ENCODE measurements around the gene ARHGAP24. TPM values are rescaled to one million over a fixed set of nuclear protein-coding genes. Genes with fewer than 3 reads are reported as not detected.

ARHGAP24 gene
- 48.6 TPM for total RNA-seq
- long read RNA-seq, full-length matches to known transcripts, result 7 of 51 reads
- long read RNA-seq, partial matches to known transcripts, result 15 of 51 reads
- long read RNA-seq, other reads (novel, unspliced or antisense), result 29 of 51 reads

GRCh38 chr4:85474818-85475630 lies at the start of gene ARHGAP24:
Gene ARHGAP24, plus strand, starts transcription at chr4:85475150.
- peak; percentile 91 for DNase-seq (ENCODE audit: low spot score)

GRCh38 chr4:85426366-85426765 lies 48.6 kb upstream of the ARHGAP24 start:
- no peak for DNase-seq (ENCODE audit: low spot score)

GRCh38 chr4:85427123-85427522 lies 47.8 kb upstream of the ARHGAP24 start:
- DNase-seq (ENCODE audit: low spot score), result no peak

- DNase-seq (ENCODE audit: low spot score), result no peak
These were observed 44.7 kb upstream of the ARHGAP24 start for GRCh38 chr4:85430226-85430625.

- no peak for DNase-seq (ENCODE audit: low spot score)
These were observed 44.3 kb upstream of the ARHGAP24 start for GRCh38 chr4:85430697-85431096.

GRCh38 chr4:85431156-85431555 lies 43.8 kb upstream of the ARHGAP24 start:
- no peak for DNase-seq (ENCODE audit: low spot score)

GRCh38 chr4:85431881-85432485 lies 43.0 kb upstream of the ARHGAP24 start:
- no peak for DNase-seq (ENCODE audit: low spot score)

GRCh38 chr4:85445050-85445639 lies 29.8 kb upstream of the ARHGAP24 start:
- DNase-seq (ENCODE audit: low spot score), result no peak

- no peak for DNase-seq (ENCODE audit: low spot score)
These were observed 28.6 kb upstream of the ARHGAP24 start for GRCh38 chr4:85446141-85446861.

- no peak for DNase-seq (ENCODE audit: low spot score)
These were observed 25.8 kb upstream of the ARHGAP24 start for GRCh38 chr4:85448906-85449890.

- no peak for DNase-seq (ENCODE audit: low spot score)
These were observed 22.8 kb upstream of the ARHGAP24 start for GRCh38 chr4:85452058-85452731.

GRCh38 chr4:85455942-85456341 lies 19.0 kb upstream of the ARHGAP24 start:
- no peak for DNase-seq (ENCODE audit: low spot score)

- DNase-seq (ENCODE audit: low spot score), result no peak
These were observed 17.0 kb upstream of the ARHGAP24 start for GRCh38 chr4:85457752-85458467.

- no peak for DNase-seq (ENCODE audit: low spot score)
These were observed 15.2 kb upstream of the ARHGAP24 start for GRCh38 chr4:85459736-85460135.

GRCh38 chr4:85474356-85474755 lies 594 bp upstream of the ARHGAP24 start:
- no peak for DNase-seq (ENCODE audit: low spot score)

- DNase-seq (ENCODE audit: low spot score), result no peak
These were observed 782 bp downstream of the ARHGAP24 start for GRCh38 chr4:85475631-85476233.

GRCh38 chr4:85476381-85476780 lies 1.4 kb downstream of the ARHGAP24 start:
- DNase-seq (ENCODE audit: low spot score), result no peak

GRCh38 chr4:85477534-85477933 lies 2.6 kb downstream of the ARHGAP24 start:
- no peak for DNase-seq (ENCODE audit: low spot score)

- DNase-seq (ENCODE audit: low spot score), result no peak
These were observed 3.6 kb downstream of the ARHGAP24 start for GRCh38 chr4:85478576-85478975.
